Measurements from ENCODE around the gene NHS.
"Not testable (repeated sequence)": the region's sequence is repeated elsewhere in the genome, so short reads cannot be mapped to it uniquely, and the experiment has no call there.

GRCh38 chrX:17506352-17506751 is 131.4 kb downstream of the NHS start:
- not testable (repeated sequence) for TF ChIP-seq POLR2A (IDR thresholded peaks at IDR 0.05; ENCODE audit: low read length); EP300 (IDR thresholded peaks at IDR 0.05); CTCF (IDR thresholded peaks at IDR 0.05); CHD2 (IDR thresholded peaks at IDR 0.05; ENCODE audit: low read length, partially characterized antibody); HES2 (IDR thresholded peaks at IDR 0.05); REST (IDR thresholded peaks at IDR 0.05); SREBF2 (IDR thresholded peaks at IDR 0.05); RAD21 (conservative IDR thresholded peaks at IDR 0.05 in 1 of 2, IDR thresholded peaks at IDR 0.05 in 1 of 2); JUN (IDR thresholded peaks at IDR 0.05); RFX5 (IDR thresholded peaks at IDR 0.05); MAFK (IDR thresholded peaks at IDR 0.05; ENCODE audit: partially characterized antibody); TP53 (CRISPR knock-in tag; IDR thresholded peaks at IDR 0.05)

All from A549 (cell line).